Peyer's patch (tissue), 4 donors: ENCODE results near the gene MYO9A. TPM values are rescaled to one million over a fixed set of nuclear protein-coding genes. Genes with fewer than 3 reads are reported as not detected.

Experiments used
- DNase-seq, 3 donors: peaks; one replicate each; pipeline ENCODE4 v3.0.0-alpha.2; 2017 to 2019
- H3K27ac ChIP-seq, 4 donors: fragments of 200-600 bp; sonication (generic); one replicate each; pipeline ENCODE4 v1.5.1; 2016 to 2019
- H3K27me3 ChIP-seq, 2 donors: fragments of 200-600 bp; sonication (generic); one replicate each; pipeline ENCODE4 v1.5.1; 2019
- H3K36me3 ChIP-seq, 3 donors: fragments of 200-600 bp; sonication (generic); one replicate each; pipeline ENCODE4 v1.5.1; 2016 to 2019
- H3K4me1 ChIP-seq, 4 donors: fragments of 200-600 bp; sonication (generic); one replicate each; pipeline ENCODE4 v1.5.1; 2016 to 2019
- H3K4me3 ChIP-seq, 4 donors: fragments of 200-600 bp; sonication (generic); 1 replicate in 3 of 4; 2 replicates in 1 of 4; pipeline ENCODE4 v1.5.1; 2016 to 2019; ENCODE audit warnings: mild to moderate bottlenecking in 1 of 4
- H3K9me3 ChIP-seq, 4 donors: fragments of 200-600 bp; sonication (generic); one replicate each; pipeline ENCODE4 v1.5.1; 2016 to 2019; ENCODE audit warnings: mild to moderate bottlenecking in 1 of 4
- POLR2A ChIP-seq, 2 donors: fragments of 450-650 bp; IDR thresholded peaks; one replicate each; pipeline ENCODE4 v1.5.1; 2017; ENCODE audit warnings: antibody characterized with exemption in 2 of 2, mild to moderate bottlenecking in 2 of 2, moderate library complexity in 2 of 2
- total RNA-seq, 4 donors: library from RNA; depleted of rRNA; stranded (reverse); fragments of >200 nt; gene quantifications; one replicate each; pipeline ENCODE4 v1.1.0, GENCODE V29; 2016
- TF ChIP-seq, protein P1 (sequence below), 6 experiments: fragments of 450-650 bp in 4 of 6; fragments of 200-600 bp in 2 of 6; sonication (generic) in 1 of 6; IDR thresholded peaks; one replicate each; pipeline ENCODE4 v1.5.1; 2017 to 2019; ENCODE audit warnings: antibody characterized with exemption in 6 of 6, mild to moderate bottlenecking in 3 of 6, moderate library complexity in 1 of 6

The MYO9A gene
- total RNA-seq, 4 donors from 2014 or later: 28.2 to 47.3 (median 39.3) TPM

GRCh38 chr15:71802770-71803169, 315.2 kb downstream of the MYO9A start:
- H3K9me3 ChIP-seq: no peaks in the 10 kb centered on the region
- no peak for DNase-seq
- peaks cover 0 to 3% (median 0%) of the 10 kb centered on the region in 4 donors for H3K4me1 ChIP-seq
- H3K27me3 ChIP-seq: no peaks in the 10 kb centered on the region
- TF ChIP-seq, protein P1, sequence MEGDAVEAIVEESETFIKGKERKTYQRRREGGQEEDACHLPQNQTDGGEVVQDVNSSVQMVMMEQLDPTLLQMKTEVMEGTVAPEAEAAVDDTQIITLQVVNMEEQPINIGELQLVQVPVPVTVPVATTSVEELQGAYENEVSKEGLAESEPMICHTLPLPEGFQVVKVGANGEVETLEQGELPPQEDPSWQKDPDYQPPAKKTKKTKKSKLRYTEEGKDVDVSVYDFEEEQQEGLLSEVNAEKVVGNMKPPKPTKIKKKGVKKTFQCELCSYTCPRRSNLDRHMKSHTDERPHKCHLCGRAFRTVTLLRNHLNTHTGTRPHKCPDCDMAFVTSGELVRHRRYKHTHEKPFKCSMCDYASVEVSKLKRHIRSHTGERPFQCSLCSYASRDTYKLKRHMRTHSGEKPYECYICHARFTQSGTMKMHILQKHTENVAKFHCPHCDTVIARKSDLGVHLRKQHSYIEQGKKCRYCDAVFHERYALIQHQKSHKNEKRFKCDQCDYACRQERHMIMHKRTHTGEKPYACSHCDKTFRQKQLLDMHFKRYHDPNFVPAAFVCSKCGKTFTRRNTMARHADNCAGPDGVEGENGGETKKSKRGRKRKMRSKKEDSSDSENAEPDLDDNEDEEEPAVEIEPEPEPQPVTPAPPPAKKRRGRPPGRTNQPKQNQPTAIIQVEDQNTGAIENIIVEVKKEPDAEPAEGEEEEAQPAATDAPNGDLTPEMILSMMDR (IDR thresholded peaks at IDR 0.05): peak in 4 of 6 experiments; percentile 11 to 28 (median 16)
- no peak for TF ChIP-seq POLR2A (IDR thresholded peaks at IDR 0.05)
- no peak overlapping the region for H3K4me3 ChIP-seq
- no peaks in the 10 kb centered on the region for H3K36me3 ChIP-seq
- no peak overlapping the region for H3K27ac ChIP-seq

- no peak for TF ChIP-seq POLR2A (IDR thresholded peaks at IDR 0.05)
- TF ChIP-seq, protein P1 (IDR thresholded peaks at IDR 0.05): no peak
- Histone ChIP-seq H3K27ac (no peak overlapping the region), H3K36me3 (no peaks in the 10 kb centered on the region), H3K4me3 (no peak overlapping the region), H3K4me1 (peaks cover 0 to 3% (median 0%) of the 10 kb centered on the region in 4 donors), H3K9me3 (no peaks in the 10 kb centered on the region), H3K27me3 (no peaks in the 10 kb centered on the region)
- DNase-seq: no peak
These were observed 315.9 kb downstream of the MYO9A start for GRCh38 chr15:71801935-71802655.

DNA sequence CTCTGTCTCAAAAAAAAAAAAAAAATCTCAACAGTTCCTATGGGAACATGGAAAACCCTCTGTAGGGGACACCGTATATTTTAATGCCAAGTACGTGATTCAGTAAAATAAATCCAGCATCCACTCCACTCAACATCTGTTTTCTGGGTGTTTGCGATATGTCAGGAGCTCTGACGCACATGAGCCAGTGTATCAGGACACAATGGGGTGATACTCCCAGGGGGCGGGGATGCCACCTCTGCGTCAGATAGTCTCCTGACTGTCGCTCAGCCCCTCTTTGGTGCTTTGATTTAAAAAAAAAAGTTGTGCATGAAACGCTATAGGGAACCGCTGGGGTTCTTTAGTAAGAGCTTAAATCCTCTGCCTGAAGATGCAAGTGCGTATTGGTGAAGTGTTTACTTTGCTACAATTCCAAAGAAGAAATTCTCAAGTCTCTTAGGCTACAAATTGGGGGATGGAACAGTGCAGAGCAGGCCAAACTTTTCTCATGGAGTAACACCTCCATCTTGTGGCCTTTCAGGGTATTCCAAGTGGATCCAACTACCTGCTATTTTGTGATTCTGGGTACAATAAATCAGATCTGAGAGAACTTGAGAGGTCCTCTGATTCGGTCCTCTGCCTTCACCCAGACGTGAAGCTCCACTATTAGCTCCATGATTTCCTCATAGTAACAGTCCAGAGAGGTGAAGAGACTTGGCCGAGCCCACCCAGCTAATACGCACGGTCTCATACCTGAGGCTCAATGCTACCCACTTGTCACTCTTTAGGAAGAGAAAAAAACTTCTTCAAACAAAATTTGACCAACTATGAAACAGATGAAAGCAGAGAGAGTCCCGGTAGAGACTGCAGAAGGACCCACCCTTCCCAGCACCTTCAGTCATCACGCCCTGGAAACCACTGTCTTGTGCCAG, 316.9 kb downstream of the MYO9A start:
- no peaks in the 10 kb centered on the region for H3K9me3 ChIP-seq
- H3K27me3 ChIP-seq: no peaks in the 10 kb centered on the region
- no peak overlapping the region for H3K4me3 ChIP-seq
- H3K27ac ChIP-seq: no peak overlapping the region
- H3K4me1 ChIP-seq: peaks cover 0 to 3% (median 0%) of the 10 kb centered on the region in 4 donors
- peak in 1 of 3 donors; percentile 64 for DNase-seq
- H3K36me3 ChIP-seq: no peaks in the 10 kb centered on the region
- TF ChIP-seq, protein P1 (IDR thresholded peaks at IDR 0.05): peak in 5 of 6 experiments; percentile 50 to 97 (median 96)
- TF ChIP-seq POLR2A (IDR thresholded peaks at IDR 0.05): no peak

DNA sequence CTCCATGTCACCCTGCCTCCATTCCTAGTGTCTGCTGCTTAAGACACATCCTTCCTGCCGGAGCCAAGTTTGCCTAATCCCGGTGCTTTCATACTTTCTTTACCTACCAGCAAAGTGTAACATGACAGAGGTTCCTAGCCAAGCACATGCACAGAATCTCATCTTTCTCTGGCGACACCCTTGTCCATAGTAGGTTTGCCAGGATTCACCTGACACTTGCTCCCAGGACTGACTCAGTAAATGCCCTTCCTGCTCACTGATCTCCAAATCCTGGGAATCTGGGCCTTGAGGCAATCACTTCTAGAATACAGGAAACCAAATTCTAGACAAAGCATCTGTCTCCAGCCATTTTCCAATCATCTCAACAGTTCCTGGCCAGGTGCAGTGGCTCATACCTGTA, 317.8 kb downstream of the MYO9A start:
- no peaks in the 10 kb centered on the region for H3K27me3 ChIP-seq
- H3K9me3 ChIP-seq: no peaks in the 10 kb centered on the region
- TF ChIP-seq, protein P1 (IDR thresholded peaks at IDR 0.05): no peak
- TF ChIP-seq POLR2A (IDR thresholded peaks at IDR 0.05): no peak
- H3K4me1 ChIP-seq: peaks cover 0 to 3% (median 0%) of the 10 kb centered on the region in 4 donors
- H3K27ac ChIP-seq: no peak overlapping the region
- no peaks in the 10 kb centered on the region for H3K36me3 ChIP-seq
- DNase-seq: no peak
- no peak overlapping the region for H3K4me3 ChIP-seq

- Histone ChIP-seq H3K27me3 (no peaks in the 10 kb centered on the region), H3K4me3 (no peak overlapping the region), H3K4me1 (peaks cover 0 to 3% (median 0%) of the 10 kb centered on the region in 4 donors), H3K9me3 (no peaks in the 10 kb centered on the region), H3K27ac (no peak overlapping the region), H3K36me3 (no peaks in the 10 kb centered on the region)
- no peak for DNase-seq
- no peak for TF ChIP-seq POLR2A (IDR thresholded peaks at IDR 0.05)
- TF ChIP-seq, protein P1 (IDR thresholded peaks at IDR 0.05): no peak
These were observed 319.3 kb downstream of the MYO9A start for GRCh38 chr15:71798641-71799040.
